Fibroblast of lung (primary cell): ENCODE data around the gene MAP2K5. TPM values are rescaled to one million over a fixed set of nuclear protein-coding genes. Genes with fewer than 3 reads are reported as not detected.

Source experiments
- DNase-seq, 2 donors: peaks; one replicate each; pipeline versions ENCODE4 v3.0.0 to v3.0.0-alpha.2; 2010; ENCODE audit warnings: low read depth in 2 of 2
- H2AFZ ChIP-seq: 2 replicates; pipeline ENCODE4 v1.5.1; 2012; ENCODE audit warnings: low read length, control low read depth, inconsistent platforms
- H3K27ac ChIP-seq: 2 replicates; pipeline ENCODE4 v1.5.1; 2011; ENCODE audit warnings: low read length, control low read depth; ENCODE audit not compliant: insufficient read depth
- H3K27me3 ChIP-seq: 2 replicates; pipeline ENCODE4 v1.5.1; 2011; ENCODE audit warnings: mild to moderate bottlenecking, low read length; ENCODE audit not compliant: control insufficient read depth, insufficient read depth
- H3K36me3 ChIP-seq: 2 replicates; pipeline ENCODE4 v1.5.1; 2011; ENCODE audit warnings: low read length; ENCODE audit not compliant: control insufficient read depth, insufficient read depth
- H3K4me1 ChIP-seq: 2 replicates; pipeline ENCODE4 v1.5.1; 2011; ENCODE audit warnings: low read length; ENCODE audit not compliant: control insufficient read depth, insufficient read depth; ENCODE audit errors: extremely low read depth
- H3K4me2 ChIP-seq: 2 replicates; pipeline ENCODE4 v1.5.1; 2011; ENCODE audit warnings: low read length, control low read depth; ENCODE audit not compliant: insufficient read depth; ENCODE audit errors: extremely low read depth
- H3K4me3 ChIP-seq, 4 experiments: fragments of 200-600 bp in 1 of 4; sonication (generic) in 1 of 4; replicated peaks in 1 of 4; 2 replicates each; pipeline ENCODE4 v1.5.1; 2011 to 2016; ENCODE audit warnings: low read length in 4 of 4, low read depth in 3 of 4, mild to moderate bottlenecking in 3 of 4, control low read depth in 2 of 4, inconsistent platforms in 1 of 4, mixed read lengths in 1 of 4; ENCODE audit not compliant: insufficient read depth in 1 of 4; ENCODE audit errors: control extremely low read depth in 1 of 4
- H3K79me2 ChIP-seq: 2 replicates; pipeline ENCODE4 v1.5.1; 2012; ENCODE audit warnings: mild to moderate bottlenecking, low read length, inconsistent platforms; ENCODE audit not compliant: control insufficient read depth, insufficient read depth
- H3K9ac ChIP-seq: 2 replicates; pipeline ENCODE4 v1.5.1; 2011; ENCODE audit warnings: mild to moderate bottlenecking, low read length, control low read depth; ENCODE audit not compliant: insufficient read depth
- H3K9me3 ChIP-seq: 2 replicates; pipeline ENCODE4 v1.5.1; 2012; ENCODE audit warnings: low read depth, low read length; ENCODE audit not compliant: control insufficient read depth, insufficient read depth
- H4K20me1 ChIP-seq: 2 replicates; pipeline ENCODE4 v1.5.1; 2011; ENCODE audit warnings: low read length; ENCODE audit not compliant: control insufficient read depth, insufficient read depth; ENCODE audit errors: extremely low read depth
- CTCF ChIP-seq, 2 donors: IDR thresholded peaks in 1 of 2; conservative IDR thresholded peaks in 1 of 2; 1 replicate in 1 of 2; 2 replicates in 1 of 2; pipeline ENCODE4 v1.5.1; 2011 to 2012; ENCODE audit warnings: low read length in 2 of 2, control low read depth in 1 of 2, inconsistent platforms in 1 of 2, low read depth in 1 of 2, mild to moderate bottlenecking in 1 of 2
- EZH2 ChIP-seq: IDR thresholded peaks from 2 replicates; pipeline ENCODE4 v1.5.1; 2012; ENCODE audit warnings: low read length, control low read depth, mild to moderate bottlenecking; ENCODE audit errors: missing control alignments
- polyA plus RNA-seq, 2 donors: library from polyadenylated mRNA; depleted of rRNA in 1 of 2; stranded (reverse) in 1 of 2; unstranded in 1 of 2; fragments of >200 nt; gene quantifications; 2 replicates each; pipeline ENCODE4 v1.2.1, GENCODE V29; 2011 to 2012; ENCODE audit warnings: missing spikeins in 1 of 2
- total RNA-seq: library from RNA; depleted of rRNA; stranded (reverse); fragments of >200 nt; gene quantifications from 2 replicates; pipeline ENCODE4 v1.2.1, GENCODE V29; 2014

MAP2K5 gene
- total and polyA plus RNA-seq, 2 donors (not counting 1 experiment from before 2014, with no cell fraction given) = 5.7 to 10.2 TPM

GRCh38 chr15:67569668-67570067, 27.2 kb downstream of the MAP2K5 start:
- Histone ChIP-seq H3K9ac (no peak overlapping the region), H3K4me3 (no peak overlapping the region), H4K20me1 (no peaks in the 10 kb centered on the region), H2AFZ (no peak overlapping the region), H3K4me2 (no peak overlapping the region), H3K9me3 (no peaks in the 10 kb centered on the region), H3K27ac (no peak overlapping the region), H3K79me2 (no peaks in the 10 kb centered on the region), H3K27me3 (no peaks in the 10 kb centered on the region), H3K4me1 (no peaks in the 10 kb centered on the region), H3K36me3 (no peaks in the 10 kb centered on the region)
- TF ChIP-seq EZH2 (no peak), CTCF (conservative IDR thresholded peaks at IDR 0.05 in 1 of 2, IDR thresholded peaks at IDR 0.05 in 1 of 2; ENCODE audit: low read depth in 1 of 2, low read length in 2 of 2) (no peak)
- DNase-seq = no peak

GRCh38 chr15:67570875-67571647, 28.6 kb downstream of the MAP2K5 start:
- no peaks in the 10 kb centered on the region for H3K27me3 ChIP-seq
- H2AFZ ChIP-seq = no peak overlapping the region
- TF ChIP-seq EZH2 (no peak), CTCF (conservative IDR thresholded peaks at IDR 0.05 in 1 of 2, IDR thresholded peaks at IDR 0.05 in 1 of 2; ENCODE audit: low read depth in 1 of 2, low read length in 2 of 2) (no peak)
- H3K4me2 ChIP-seq = no peak overlapping the region
- H3K4me3 ChIP-seq = no peak overlapping the region
- no peak overlapping the region for H3K9ac ChIP-seq
- no peaks in the 10 kb centered on the region for H4K20me1 ChIP-seq
- no peaks in the 10 kb centered on the region for H3K4me1 ChIP-seq
- DNase-seq = no peak
- no peaks in the 10 kb centered on the region for H3K9me3 ChIP-seq
- H3K36me3 ChIP-seq = no peaks in the 10 kb centered on the region
- no peak overlapping the region for H3K27ac ChIP-seq
- no peaks in the 10 kb centered on the region for H3K79me2 ChIP-seq

DNA sequence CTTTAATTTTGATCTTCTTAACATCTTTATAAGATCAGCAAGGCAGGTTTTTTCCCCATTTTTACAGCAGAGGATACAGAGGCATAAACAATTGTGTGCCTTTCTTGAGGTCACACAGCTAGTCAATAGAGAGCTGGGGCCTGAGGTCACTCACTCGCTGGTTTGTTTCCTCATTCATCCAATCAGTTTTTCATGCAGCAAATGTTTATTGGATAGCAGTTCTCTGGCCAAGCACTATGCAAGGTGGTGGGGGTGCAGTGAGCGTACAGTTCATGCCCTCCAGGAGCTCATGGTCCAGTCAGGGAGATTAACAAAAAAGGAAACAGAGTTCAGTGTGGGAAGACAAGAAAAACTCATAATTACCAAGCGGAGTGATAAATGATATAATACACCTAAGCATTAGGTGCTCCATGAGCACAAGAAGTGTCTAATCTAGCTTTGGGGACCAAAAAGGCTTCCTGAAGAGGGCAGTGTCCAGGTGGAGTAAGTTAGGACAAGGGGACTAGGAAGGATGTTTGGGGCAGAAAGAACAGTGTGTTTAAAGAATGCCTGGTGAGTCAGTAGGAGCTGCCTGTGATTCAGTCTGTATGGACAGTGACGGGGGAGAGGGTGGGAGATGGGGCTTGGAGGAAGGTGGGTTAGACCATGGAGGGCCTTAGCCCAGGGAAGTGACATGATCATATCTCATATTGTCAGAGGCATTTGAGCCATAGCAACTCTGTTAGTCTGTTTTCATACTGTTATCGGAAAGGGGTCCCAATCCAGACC, 29.3 kb downstream of the MAP2K5 start:
- no peaks in the 10 kb centered on the region for H3K9me3 ChIP-seq
- no peaks in the 10 kb centered on the region for H4K20me1 ChIP-seq
- H3K4me3 ChIP-seq = no peak overlapping the region
- H3K27me3 ChIP-seq = no peaks in the 10 kb centered on the region
- no peak overlapping the region for H3K9ac ChIP-seq
- no peak overlapping the region for H2AFZ ChIP-seq
- DNase-seq = no peak
- no peak overlapping the region for H3K27ac ChIP-seq
- no peaks in the 10 kb centered on the region for H3K4me1 ChIP-seq
- no peak overlapping the region for H3K4me2 ChIP-seq
- no peaks in the 10 kb centered on the region for H3K36me3 ChIP-seq
- no peak for TF ChIP-seq CTCF (conservative IDR thresholded peaks at IDR 0.05 in 1 of 2, IDR thresholded peaks at IDR 0.05 in 1 of 2; ENCODE audit: low read depth in 1 of 2, low read length in 2 of 2)
- TF ChIP-seq EZH2 = no peak
- no peaks in the 10 kb centered on the region for H3K79me2 ChIP-seq
